HCEC 1CT (cell line): ENCODE data around the gene CTNND2.

Source experiments
- DNase-seq: peaks from one replicate; pipeline ENCODE4 v3.0.0-alpha.2; 2017

CTNND2 gene

GRCh38 chr5:11000515-11001353, 903.5 kb downstream of the CTNND2 start:
- no peak for DNase-seq

GRCh38 chr5:10999714-11000113, 904.5 kb downstream of the CTNND2 start:
- no peak for DNase-seq

DNA sequence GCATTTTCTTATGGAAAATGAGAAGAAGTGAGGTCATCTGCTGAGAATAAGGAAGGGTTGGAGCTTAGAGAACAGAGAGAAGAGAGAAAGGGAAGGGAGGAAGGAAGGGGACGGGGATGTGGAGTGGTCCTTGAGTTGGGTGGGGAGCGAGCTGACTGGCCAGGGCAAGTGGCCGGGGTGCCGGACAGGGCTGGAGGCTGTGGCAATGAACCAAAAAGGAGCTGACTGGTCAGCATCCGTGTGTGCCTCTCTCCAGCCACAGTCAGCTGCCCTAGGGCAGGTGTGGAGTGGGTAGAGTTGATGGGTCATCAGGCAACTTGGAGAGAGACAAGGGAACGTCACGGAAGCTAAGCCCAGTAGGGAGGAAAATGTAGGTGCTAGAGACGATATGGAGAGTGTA, 908.4 kb downstream of the CTNND2 start:
- DNase-seq: no peak

DNA sequence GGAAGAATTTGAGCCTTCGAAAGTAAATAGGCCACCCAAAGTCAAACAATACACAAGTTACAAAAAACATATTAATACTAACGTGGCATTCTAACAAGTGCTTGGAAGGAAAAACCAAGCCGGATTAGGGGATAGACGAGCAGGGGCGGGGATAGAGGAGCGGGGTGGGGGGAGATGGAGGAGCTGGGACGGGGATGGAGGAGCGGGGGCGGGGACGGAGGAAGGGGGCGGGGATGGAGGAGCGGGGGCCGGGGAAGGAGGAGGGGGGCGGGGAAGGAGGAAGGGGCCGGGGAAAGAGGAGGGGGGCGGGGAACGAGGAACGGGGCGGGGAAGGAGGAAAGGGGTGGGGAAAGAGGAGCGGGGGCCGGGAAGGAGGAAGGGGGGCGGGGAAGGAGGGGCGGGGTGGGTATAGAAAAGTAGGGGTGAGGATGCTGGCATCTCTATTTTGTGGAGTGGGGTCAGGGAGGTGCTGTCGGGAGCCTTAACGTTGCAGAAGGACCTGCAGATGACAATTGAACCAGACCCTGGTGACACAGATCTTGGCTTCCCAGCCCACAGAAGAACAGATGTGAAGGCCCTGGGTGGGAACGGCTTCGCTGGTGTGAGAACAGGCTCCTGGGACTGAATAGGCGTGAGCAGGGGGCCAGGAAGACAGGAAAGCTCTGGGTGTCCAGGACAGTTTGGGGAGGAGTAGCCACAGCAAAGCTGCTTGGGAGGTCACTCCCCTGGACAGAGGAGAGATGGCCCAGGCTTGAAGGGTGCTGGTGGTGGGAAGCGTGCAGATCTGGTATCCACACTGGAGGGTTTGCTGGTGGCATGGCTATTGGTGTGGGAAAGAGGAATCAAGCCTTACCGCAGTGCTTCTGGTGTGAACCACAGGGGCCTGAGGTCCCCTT, 909.9 kb downstream of the CTNND2 start:
- DNase-seq: no peak

GRCh38 chr5:10990634-10991033, 913.6 kb downstream of the CTNND2 start:
- DNase-seq: no peak

DNA sequence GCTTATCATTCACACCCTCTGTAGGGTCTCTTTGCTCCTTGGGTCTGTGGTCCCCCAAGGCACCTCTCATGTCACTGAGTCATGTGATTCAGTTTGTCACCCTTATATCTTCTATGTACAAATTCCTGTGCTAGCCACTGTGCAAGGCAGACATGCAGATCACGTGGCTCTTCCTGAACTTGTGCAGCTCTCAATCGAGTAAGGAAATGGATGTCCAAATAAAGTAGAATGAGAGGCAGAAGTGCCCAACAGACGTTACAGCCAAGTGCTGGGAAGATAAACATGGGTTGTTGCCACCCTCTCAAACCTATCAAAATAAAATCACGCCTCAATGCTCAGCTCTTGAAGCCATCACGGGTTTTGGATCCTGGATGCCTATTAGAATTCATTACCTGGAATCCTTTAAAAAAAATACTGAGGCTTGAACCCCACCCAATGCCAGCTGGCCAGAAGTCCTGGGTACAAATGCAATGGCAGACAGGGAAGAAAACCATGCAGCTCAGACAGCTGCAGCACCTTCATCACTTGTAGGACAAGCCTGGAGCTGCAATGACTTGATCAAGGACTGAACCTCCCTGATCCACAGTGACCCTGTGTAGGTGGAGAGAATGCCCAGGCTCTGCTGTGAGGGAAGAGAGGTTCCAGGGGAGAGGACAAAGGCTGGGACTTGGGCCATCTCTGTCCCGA, 914.5 kb downstream of the CTNND2 start:
- DNase-seq: no peak

- DNase-seq: no peak
Observed at GRCh38 chr5:10988622-10989021, 915.6 kb downstream of the CTNND2 start.

DNA sequence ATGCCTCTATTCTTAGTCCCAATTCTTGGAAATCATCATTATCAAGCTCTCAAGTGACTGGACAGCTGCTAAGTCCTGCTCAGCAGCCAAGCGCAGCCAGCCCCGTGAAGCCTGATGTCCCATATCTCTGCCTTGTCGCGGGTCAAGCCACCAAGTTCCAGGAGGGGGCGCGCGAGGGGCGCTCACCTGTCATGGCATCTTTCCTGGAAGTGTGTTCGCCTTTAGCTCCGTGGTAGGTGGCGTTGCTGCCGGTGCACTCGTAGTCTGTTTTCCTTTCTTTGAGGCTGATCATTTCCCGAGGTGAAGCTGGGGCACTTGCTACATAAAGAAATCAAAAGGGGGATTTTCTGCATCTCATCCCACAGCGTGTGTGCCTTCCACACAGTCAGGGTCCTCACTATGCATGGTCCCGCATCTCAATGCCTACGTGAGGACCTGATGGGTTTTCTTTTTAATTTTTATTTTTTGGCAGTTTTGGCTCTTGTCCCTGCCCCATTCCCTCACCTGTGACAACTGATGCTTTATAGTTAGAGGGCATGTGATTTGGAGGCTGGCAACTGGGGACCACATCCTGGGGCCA, 916.2 kb downstream of the CTNND2 start:
- DNase-seq: no peak

DNA sequence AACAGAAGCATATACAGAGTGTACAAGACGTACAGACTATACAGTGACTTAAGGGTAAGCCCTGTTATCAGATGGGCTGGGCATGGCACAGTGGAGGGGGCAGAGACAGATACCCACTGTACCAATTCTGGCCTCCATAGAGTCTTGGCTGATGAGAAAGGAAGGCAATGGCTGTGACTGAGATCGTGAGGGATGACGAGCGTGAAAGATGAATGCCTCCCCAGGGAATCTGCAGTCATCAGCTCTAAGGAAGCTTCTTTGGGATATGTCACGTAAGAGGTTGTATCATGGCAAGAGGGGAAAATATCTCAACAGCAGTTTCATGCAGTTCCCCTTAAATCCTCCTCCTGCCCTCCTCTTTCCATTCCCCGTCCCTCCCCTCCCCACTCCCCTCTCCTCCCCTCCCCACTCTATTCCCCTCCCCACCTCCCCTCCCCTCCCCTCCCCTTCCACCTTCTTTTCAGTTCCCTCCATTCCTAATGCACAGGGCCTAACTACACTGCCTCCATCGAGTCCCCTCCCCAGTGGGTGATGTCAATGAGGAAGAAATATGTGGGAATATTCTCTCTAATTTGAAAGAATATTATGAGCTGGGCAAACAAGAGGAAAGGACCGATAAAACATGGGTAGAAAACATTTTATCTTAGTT, 916.8 kb downstream of the CTNND2 start:
- no peak for DNase-seq

DNA sequence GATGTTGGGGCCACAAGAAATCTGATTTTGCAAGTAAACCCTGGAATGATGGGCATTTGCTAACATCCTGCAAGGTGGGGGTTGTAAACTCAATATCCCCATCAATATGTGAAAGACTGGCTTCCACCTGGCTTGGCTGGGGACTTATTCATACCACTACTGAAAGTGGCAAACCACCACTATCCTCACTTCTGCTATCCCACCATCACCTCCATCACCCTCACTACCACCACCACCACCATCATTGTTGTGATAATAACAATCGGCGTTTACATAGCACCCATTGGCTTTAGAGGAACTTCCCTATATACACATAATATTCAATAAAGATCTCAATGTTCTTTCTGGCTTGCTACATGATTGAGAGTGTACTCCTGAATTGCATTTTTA, 918.5 kb downstream of the CTNND2 start:
- no peak for DNase-seq

- no peak for DNase-seq
Observed at GRCh38 chr5:10985091-10985720, 919.0 kb downstream of the CTNND2 start.

GRCh38 chr5:10984021-10984715, 920.1 kb downstream of the CTNND2 start:
- DNase-seq: no peak

GRCh38 chr5:10982626-10983025, 921.6 kb downstream of the CTNND2 start:
- DNase-seq: no peak

DNA sequence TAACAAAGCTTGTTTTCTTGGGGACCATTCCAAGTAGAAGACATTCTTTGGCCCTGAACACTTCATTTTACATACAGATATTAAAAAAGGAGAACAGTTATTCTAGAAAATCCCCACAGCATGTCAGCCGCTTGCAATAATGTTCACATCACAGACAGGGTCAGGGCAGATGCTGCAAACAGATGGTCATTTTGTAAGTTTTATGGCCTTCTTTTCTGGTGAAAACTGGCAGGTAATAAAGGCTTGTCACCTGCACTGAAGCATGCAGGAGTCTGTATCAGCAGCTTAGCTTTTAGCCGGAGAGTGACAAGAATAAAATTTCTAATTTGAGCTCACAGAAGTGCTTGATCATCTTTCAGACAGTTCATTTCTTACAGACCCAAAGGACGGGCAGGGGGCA, 922.3 kb downstream of the CTNND2 start:
- no peak for DNase-seq

DNA sequence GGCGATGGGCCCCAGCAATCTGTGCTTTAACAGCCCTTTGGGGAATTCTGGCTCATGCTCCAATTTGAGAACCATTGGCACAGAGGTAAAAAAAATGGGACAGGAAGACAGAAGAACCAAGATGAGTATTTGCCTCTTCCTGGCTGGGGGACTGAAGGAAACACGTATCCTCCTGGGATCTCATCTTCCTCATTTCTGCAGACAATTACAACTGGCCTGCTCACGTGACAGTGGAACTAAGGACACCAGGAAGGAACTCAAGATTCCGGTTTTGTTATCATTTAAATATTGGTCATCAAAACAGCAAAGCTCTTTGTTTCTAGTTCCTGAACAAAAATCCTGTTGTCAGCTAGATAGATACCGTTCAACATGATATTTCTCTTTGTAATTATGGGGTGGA, 927.2 kb downstream of the CTNND2 start:
- no peak for DNase-seq

DNA sequence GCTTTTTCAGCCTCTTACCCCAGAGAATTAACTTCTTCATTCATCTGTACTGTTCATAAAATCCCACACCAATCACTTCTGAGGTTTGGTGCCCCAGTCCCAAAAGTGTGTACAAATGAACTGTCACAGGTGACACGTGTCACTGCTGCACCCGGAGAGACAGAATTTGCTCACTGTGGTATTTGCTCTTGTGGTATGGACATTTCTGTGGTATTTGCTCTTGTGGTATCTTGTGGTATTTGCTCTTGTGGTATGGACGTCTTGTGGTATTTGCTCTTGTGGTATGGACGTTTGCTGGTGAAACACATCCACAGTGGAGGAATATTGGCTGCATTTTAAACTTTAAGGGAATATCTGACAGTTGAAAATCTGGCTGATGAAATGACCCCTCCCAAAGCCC, 928.3 kb downstream of the CTNND2 start:
- DNase-seq: no peak

- no peak for DNase-seq
Observed at GRCh38 chr5:10974850-10975249, 929.4 kb downstream of the CTNND2 start.

DNA sequence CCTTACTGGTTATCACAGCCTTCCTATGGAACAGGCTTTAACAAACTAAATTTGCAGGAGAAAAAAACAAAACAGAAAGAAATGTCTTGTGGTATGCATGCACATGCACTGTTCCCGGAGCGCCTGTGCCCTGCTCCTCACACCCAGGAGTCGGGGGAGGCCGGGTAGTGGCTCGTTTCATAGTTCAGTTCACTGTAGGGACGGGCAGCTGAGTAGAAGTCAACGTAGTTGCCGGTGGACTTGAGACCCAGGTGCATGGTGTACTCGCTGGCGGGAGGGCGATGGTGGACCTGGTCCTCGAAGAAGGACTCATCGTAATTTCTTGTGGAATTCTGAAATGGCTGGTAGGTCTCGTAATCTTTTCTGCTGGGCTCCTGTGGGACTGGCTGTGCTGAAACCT, 930.9 kb downstream of the CTNND2 start:
- DNase-seq: no peak

- DNase-seq: no peak
Observed at GRCh38 chr5:10969684-10970180, 934.5 kb downstream of the CTNND2 start.

DNA sequence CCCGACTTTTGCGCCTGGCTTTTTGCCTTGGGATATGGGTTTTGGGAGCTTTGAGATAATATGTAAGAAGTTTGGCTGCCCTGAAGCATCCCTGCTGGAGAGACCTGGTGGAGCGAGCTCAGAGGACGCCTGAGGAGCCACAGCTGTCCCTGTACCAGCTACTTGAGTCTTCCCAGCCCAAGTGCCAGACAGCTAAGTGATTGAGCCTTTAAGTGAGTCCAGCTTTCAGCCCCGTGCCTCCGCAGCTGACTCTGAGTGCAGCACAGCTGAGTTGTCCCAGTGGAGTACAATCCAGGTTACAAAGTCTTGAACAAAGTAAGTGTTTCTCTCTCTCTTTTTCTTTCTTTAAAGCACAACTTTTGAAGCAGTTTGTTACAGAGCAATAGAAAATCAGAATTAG, 939.4 kb downstream of the CTNND2 start:
- DNase-seq: no peak

DNA sequence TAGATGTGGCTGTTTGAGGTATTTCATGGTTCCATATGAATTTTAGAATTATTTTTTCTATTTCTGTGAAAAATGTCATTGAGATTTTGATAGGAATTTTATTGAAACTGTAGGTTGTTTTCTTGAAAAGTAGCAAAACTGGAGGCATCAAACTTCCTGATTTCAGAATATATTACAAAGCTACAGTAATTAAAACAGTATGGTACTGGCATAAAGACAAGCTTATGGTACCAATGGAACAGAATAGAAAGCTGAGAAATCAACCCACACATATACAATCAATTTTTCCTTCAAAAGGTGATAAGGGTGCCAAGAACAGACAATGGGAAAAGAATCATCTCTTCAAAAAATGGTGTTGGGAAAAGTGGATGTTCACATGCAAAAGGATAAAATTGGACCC, 945.5 kb downstream of the CTNND2 start:
- no peak for DNase-seq
